ENCODE measurements around the gene NR1I2.

NR1I2 gene

GRCh38 chr3:119818937-119819336 is 37.0 kb downstream of the NR1I2 start:
- no peak for TF ChIP-seq ZNF274 (IDR thresholded peaks at IDR 0.05; ENCODE audit: low read depth, low read length)
- H3K4me3 ChIP-seq (ENCODE audit: low read length), result no peak overlapping the region

GRCh38 chr3:119819806-119820205 is 37.9 kb downstream of the NR1I2 start:
- no peak for TF ChIP-seq ZNF274 (IDR thresholded peaks at IDR 0.05; ENCODE audit: low read depth, low read length)
- H3K4me3 ChIP-seq (ENCODE audit: low read length), result no peak overlapping the region

GRCh38 chr3:119825820-119826219 is 43.9 kb downstream of the NR1I2 start:
- H3K4me3 ChIP-seq (ENCODE audit: low read length), result no peak overlapping the region
- TF ChIP-seq ZNF274 (IDR thresholded peaks at IDR 0.05; ENCODE audit: low read depth, low read length), result no peak

GRCh38 chr3:119826711-119827608 is 45.1 kb downstream of the NR1I2 start:
- no peak overlapping the region for H3K4me3 ChIP-seq (ENCODE audit: low read length)
- TF ChIP-seq ZNF274 (IDR thresholded peaks at IDR 0.05; ENCODE audit: low read depth, low read length), result no peak

- no peak overlapping the region for H3K4me3 ChIP-seq (ENCODE audit: low read length)
- TF ChIP-seq ZNF274 (IDR thresholded peaks at IDR 0.05; ENCODE audit: low read depth, low read length), result no peak
Observed at GRCh38 chr3:119829420-119829819, 47.5 kb downstream of the NR1I2 start.

GRCh38 chr3:119831022-119831421 is 49.1 kb downstream of the NR1I2 start:
- no peak for TF ChIP-seq ZNF274 (IDR thresholded peaks at IDR 0.05; ENCODE audit: low read depth, low read length)
- H3K4me3 ChIP-seq (ENCODE audit: low read length), result no peak overlapping the region

- TF ChIP-seq ZNF274 (IDR thresholded peaks at IDR 0.05; ENCODE audit: low read depth, low read length), result no peak
- no peak overlapping the region for H3K4me3 ChIP-seq (ENCODE audit: low read length)
Observed at GRCh38 chr3:119831941-119832371, 50.1 kb downstream of the NR1I2 start.

- TF ChIP-seq ZNF274 (IDR thresholded peaks at IDR 0.05; ENCODE audit: low read depth, low read length), result no peak
- H3K4me3 ChIP-seq (ENCODE audit: low read length), result no peak overlapping the region
Observed at GRCh38 chr3:119834754-119835370, 53.0 kb downstream of the NR1I2 start.

GRCh38 chr3:119835556-119835955 is 53.7 kb downstream of the NR1I2 start:
- no peak overlapping the region for H3K4me3 ChIP-seq (ENCODE audit: low read length)
- no peak for TF ChIP-seq ZNF274 (IDR thresholded peaks at IDR 0.05; ENCODE audit: low read depth, low read length)

GRCh38 chr3:119841808-119842471 is 60.0 kb downstream of the NR1I2 start:
- no peak for TF ChIP-seq ZNF274 (IDR thresholded peaks at IDR 0.05; ENCODE audit: low read depth, low read length)
- H3K4me3 ChIP-seq (ENCODE audit: low read length), result no peak overlapping the region

GRCh38 chr3:119849126-119849525 is 67.2 kb downstream of the NR1I2 start:
- H3K4me3 ChIP-seq (ENCODE audit: low read length), result no peak overlapping the region
- TF ChIP-seq ZNF274 (IDR thresholded peaks at IDR 0.05; ENCODE audit: low read depth, low read length), result no peak

- TF ChIP-seq ZNF274 (IDR thresholded peaks at IDR 0.05; ENCODE audit: low read depth, low read length), result no peak
Observed at GRCh38 chr3:119856695-119857094, 74.8 kb downstream of the NR1I2 start.

GRCh38 chr3:119858957-119859356 is 77.1 kb downstream of the NR1I2 start:
- no peak for TF ChIP-seq ZNF274 (IDR thresholded peaks at IDR 0.05; ENCODE audit: low read depth, low read length)
- no peak overlapping the region for H3K4me3 ChIP-seq (ENCODE audit: low read length)

More at GRCh38 chr3:119856695-119857094, 74.8 kb downstream of the NR1I2 start:
- no peak overlapping the region for H3K4me3 ChIP-seq (ENCODE audit: low read length)

GRCh38 chr3:119859728-119860127 is 77.8 kb downstream of the NR1I2 start:
- TF ChIP-seq ZNF274 (IDR thresholded peaks at IDR 0.05; ENCODE audit: low read depth, low read length), result no peak
- no peak overlapping the region for H3K4me3 ChIP-seq (ENCODE audit: low read length)

GRCh38 chr3:119861681-119862080 is 79.8 kb downstream of the NR1I2 start:
- H3K4me3 ChIP-seq (ENCODE audit: low read length), result no peak overlapping the region
- TF ChIP-seq ZNF274 (IDR thresholded peaks at IDR 0.05; ENCODE audit: low read depth, low read length), result no peak
